ENCODE measurements around the gene CDHR3.

DNA sequence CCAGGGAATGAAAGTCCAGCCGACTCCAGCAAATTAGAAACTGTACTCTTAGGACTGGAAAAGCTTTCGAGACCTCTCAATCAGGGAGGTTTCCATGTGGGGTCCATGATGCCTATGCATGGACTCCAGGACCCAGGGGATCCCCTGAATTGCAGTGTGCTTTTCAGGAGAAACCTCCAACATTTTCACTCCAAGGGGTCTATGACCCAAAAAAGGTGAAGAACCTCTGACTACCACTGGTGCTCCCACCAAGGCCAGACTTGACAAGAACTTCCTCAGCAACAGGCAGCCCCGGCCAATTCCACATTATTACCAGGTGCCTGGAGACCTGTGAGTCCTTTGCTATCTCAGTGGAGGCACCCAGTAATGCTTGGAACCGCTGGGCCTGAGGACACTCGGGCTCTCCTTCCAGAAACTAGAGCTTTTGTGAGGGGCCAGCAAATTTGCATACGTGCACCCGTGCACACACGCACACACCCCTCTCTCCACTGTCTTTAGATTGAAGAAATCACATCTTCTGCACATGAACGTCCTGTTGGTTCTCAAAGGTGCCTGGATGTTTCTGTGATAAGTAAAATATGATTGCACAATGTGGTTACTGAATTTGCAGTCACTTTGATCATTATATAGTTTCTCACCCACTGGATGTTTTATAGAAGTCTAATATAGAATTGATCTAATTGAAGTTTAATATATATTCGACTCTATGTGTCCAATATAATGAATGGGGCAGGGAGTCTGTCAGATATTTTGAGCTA lies 94.3 kb downstream of the CDHR3 start:
- TF ChIP-seq ATF1 (CRISPR knock-in tag; IDR thresholded peaks at IDR 0.05) (no peak), NFYB (CRISPR knock-in tag; conservative IDR thresholded peaks at IDR 0.05; ENCODE audit: low read depth) (no peak), NR3C1 (CRISPR knock-in tag; conservative IDR thresholded peaks at IDR 0.05; ENCODE audit: low read depth) (no peak), NFE2L1 (CRISPR knock-in tag; IDR thresholded peaks at IDR 0.05) (no peak), CBFB (CRISPR knock-in tag; IDR thresholded peaks at IDR 0.05; ENCODE audit: low read depth) (no peak)
- TF ChIP-seq, protein P1, sequence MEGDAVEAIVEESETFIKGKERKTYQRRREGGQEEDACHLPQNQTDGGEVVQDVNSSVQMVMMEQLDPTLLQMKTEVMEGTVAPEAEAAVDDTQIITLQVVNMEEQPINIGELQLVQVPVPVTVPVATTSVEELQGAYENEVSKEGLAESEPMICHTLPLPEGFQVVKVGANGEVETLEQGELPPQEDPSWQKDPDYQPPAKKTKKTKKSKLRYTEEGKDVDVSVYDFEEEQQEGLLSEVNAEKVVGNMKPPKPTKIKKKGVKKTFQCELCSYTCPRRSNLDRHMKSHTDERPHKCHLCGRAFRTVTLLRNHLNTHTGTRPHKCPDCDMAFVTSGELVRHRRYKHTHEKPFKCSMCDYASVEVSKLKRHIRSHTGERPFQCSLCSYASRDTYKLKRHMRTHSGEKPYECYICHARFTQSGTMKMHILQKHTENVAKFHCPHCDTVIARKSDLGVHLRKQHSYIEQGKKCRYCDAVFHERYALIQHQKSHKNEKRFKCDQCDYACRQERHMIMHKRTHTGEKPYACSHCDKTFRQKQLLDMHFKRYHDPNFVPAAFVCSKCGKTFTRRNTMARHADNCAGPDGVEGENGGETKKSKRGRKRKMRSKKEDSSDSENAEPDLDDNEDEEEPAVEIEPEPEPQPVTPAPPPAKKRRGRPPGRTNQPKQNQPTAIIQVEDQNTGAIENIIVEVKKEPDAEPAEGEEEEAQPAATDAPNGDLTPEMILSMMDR (IDR thresholded peaks at IDR 0.05): no peak
- TF ChIP-seq, protein P2, sequence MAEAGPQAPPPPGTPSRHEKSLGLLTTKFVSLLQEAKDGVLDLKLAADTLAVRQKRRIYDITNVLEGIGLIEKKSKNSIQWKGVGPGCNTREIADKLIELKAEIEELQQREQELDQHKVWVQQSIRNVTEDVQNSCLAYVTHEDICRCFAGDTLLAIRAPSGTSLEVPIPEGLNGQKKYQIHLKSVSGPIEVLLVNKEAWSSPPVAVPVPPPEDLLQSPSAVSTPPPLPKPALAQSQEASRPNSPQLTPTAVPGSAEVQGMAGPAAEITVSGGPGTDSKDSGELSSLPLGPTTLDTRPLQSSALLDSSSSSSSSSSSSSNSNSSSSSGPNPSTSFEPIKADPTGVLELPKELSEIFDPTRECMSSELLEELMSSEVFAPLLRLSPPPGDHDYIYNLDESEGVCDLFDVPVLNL (CRISPR knock-in tag; IDR thresholded peaks at IDR 0.05; ENCODE audit: borderline replicate concordance, low read depth): no peak
- TF ChIP-seq, protein P3, sequence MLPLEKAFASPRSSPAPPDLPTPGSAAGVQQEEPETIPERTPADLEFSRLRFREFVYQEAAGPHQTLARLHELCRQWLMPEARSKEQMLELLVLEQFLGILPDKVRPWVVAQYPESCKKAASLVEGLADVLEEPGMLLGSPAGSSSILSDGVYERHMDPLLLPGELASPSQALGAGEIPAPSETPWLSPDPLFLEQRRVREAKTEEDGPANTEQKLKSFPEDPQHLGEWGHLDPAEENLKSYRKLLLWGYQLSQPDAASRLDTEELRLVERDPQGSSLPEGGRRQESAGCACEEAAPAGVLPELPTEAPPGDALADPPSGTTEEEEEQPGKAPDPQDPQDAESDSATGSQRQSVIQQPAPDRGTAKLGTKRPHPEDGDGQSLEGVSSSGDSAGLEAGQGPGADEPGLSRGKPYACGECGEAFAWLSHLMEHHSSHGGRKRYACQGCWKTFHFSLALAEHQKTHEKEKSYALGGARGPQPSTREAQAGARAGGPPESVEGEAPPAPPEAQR (CRISPR knock-in tag; IDR thresholded peaks at IDR 0.05): no peak
- TF ChIP-seq, protein P4, sequence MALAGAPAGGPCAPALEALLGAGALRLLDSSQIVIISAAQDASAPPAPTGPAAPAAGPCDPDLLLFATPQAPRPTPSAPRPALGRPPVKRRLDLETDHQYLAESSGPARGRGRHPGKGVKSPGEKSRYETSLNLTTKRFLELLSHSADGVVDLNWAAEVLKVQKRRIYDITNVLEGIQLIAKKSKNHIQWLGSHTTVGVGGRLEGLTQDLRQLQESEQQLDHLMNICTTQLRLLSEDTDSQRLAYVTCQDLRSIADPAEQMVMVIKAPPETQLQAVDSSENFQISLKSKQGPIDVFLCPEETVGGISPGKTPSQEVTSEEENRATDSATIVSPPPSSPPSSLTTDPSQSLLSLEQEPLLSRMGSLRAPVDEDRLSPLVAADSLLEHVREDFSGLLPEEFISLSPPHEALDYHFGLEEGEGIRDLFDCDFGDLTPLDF (CRISPR knock-in tag; IDR thresholded peaks at IDR 0.05): no peak
- TF ChIP-seq, protein P5, sequence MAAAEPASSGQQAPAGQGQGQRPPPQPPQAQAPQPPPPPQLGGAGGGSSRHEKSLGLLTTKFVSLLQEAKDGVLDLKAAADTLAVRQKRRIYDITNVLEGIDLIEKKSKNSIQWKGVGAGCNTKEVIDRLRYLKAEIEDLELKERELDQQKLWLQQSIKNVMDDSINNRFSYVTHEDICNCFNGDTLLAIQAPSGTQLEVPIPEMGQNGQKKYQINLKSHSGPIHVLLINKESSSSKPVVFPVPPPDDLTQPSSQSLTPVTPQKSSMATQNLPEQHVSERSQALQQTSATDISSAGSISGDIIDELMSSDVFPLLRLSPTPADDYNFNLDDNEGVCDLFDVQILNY (CRISPR knock-in tag; IDR thresholded peaks at IDR 0.05): no peak
- TF ChIP-seq, protein P6, sequence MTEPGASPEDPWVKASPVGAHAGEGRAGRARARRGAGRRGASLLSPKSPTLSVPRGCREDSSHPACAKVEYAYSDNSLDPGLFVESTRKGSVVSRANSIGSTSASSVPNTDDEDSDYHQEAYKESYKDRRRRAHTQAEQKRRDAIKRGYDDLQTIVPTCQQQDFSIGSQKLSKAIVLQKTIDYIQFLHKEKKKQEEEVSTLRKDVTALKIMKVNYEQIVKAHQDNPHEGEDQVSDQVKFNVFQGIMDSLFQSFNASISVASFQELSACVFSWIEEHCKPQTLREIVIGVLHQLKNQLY (CRISPR knock-in tag; IDR thresholded peaks at IDR 0.05): no peak
- TF ChIP-seq, protein P7, sequence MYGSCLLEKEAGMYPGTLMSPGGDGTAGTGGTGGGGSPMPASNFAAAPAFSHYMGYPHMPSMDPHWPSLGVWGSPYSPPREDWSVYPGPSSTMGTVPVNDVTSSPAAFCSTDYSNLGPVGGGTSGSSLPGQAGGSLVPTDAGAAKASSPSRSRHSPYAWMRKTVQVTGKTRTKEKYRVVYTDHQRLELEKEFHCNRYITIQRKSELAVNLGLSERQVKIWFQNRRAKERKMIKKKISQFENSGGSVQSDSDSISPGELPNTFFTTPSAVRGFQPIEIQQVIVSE (CRISPR knock-in tag; IDR thresholded peaks at IDR 0.05; ENCODE audit: borderline replicate concordance): no peak
